ENCODE measurements around the gene FAM83G. TPM values are rescaled to one million over a fixed set of nuclear protein-coding genes. Genes with fewer than 3 reads are reported as not detected.

FAM83G gene
- total RNA-seq, 1 donor from 2014 or later = 12.9 TPM

GRCh38 chr17:18965530-18966236 lies 38.9 kb downstream of the FAM83G start:
- H3K27me3 Mint-ChIP-seq (ENCODE audit: low read depth, unreplicated experiment) = peaks cover 1% of the 10 kb centered on the region
- no peaks in the 10 kb centered on the region for H3K9me3 Mint-ChIP-seq (ENCODE audit: unreplicated experiment)
- Histone ChIP-seq H3K27me3 (ENCODE audit: insufficient read depth, low read length) (no peaks in the 10 kb centered on the region), H4K20me1 (ENCODE audit: insufficient read depth, low read length) (no peaks in the 10 kb centered on the region), H3K36me3 (ENCODE audit: insufficient read depth, low read length) (peaks cover 2% of the 10 kb centered on the region), H3K9me3 (ENCODE audit: insufficient read depth, low read depth, low read length) (no peaks in the 10 kb centered on the region), H3K4me2 (ENCODE audit: low read length) (no peak overlapping the region), H3K4me3 (ENCODE audit: insufficient read depth, low read depth, low read length) (no peak overlapping the region), H2AFZ (ENCODE audit: low read depth, low read length) (no peak overlapping the region), H3K4me1 (ENCODE audit: insufficient read depth, low read length) (peaks cover 27% of the 10 kb centered on the region), H3K27ac (ENCODE audit: low read depth, low read length) (no peak overlapping the region), H3K9ac (ENCODE audit: low read length) (no peak overlapping the region), H3K79me2 (ENCODE audit: insufficient read depth, low read length) (no peaks in the 10 kb centered on the region)
- TF ChIP-seq CTCF (IDR thresholded peaks at IDR 0.05; ENCODE audit: insufficient read depth, low read depth, low read length) (no peak), EZH2 (IDR thresholded peaks at IDR 0.05; ENCODE audit: insufficient read depth, low read length) (no peak)
- no peaks in the 10 kb centered on the region for H3K36me3 Mint-ChIP-seq (ENCODE audit: low read depth, unreplicated experiment)
- FAIRE-seq = no peak
- DNase-seq (ENCODE audit: low read depth) = no peak
- peaks cover 14% of the 10 kb centered on the region for H3K4me1 Mint-ChIP-seq (ENCODE audit: low read depth, unreplicated experiment)
- H3K27ac Mint-ChIP-seq (ENCODE audit: unreplicated experiment) = no peak overlapping the region
- H3K4me3 Mint-ChIP-seq (ENCODE audit: unreplicated experiment) = no peak overlapping the region

- Mint-ChIP-seq H3K4me1 (ENCODE audit: low read depth, unreplicated experiment) (peaks cover 14% of the 10 kb centered on the region), H3K27me3 (ENCODE audit: low read depth, unreplicated experiment) (peaks cover 7% of the 10 kb centered on the region), H3K9me3 (ENCODE audit: unreplicated experiment) (no peaks in the 10 kb centered on the region), H3K27ac (ENCODE audit: unreplicated experiment) (no peak overlapping the region), H3K36me3 (ENCODE audit: low read depth, unreplicated experiment) (no peaks in the 10 kb centered on the region), H3K4me3 (ENCODE audit: unreplicated experiment) (no peak overlapping the region)
- Histone ChIP-seq H3K27me3 (ENCODE audit: insufficient read depth, low read length) (no peaks in the 10 kb centered on the region), H3K4me3 (ENCODE audit: insufficient read depth, low read depth, low read length) (no peak overlapping the region), H3K79me2 (ENCODE audit: insufficient read depth, low read length) (no peaks in the 10 kb centered on the region), H3K4me2 (ENCODE audit: low read length) (no peak overlapping the region), H3K36me3 (ENCODE audit: insufficient read depth, low read length) (no peaks in the 10 kb centered on the region), H4K20me1 (ENCODE audit: insufficient read depth, low read length) (no peaks in the 10 kb centered on the region), H3K9ac (ENCODE audit: low read length) (no peak overlapping the region), H3K4me1 (ENCODE audit: insufficient read depth, low read length) (peaks cover 27% of the 10 kb centered on the region), H3K27ac (ENCODE audit: low read depth, low read length) (no peak overlapping the region), H3K9me3 (ENCODE audit: insufficient read depth, low read depth, low read length) (no peaks in the 10 kb centered on the region), H2AFZ (ENCODE audit: low read depth, low read length) (no peak overlapping the region)
- no peak for TF ChIP-seq EZH2 (IDR thresholded peaks at IDR 0.05; ENCODE audit: insufficient read depth, low read length)
- no peak for TF ChIP-seq CTCF (IDR thresholded peaks at IDR 0.05; ENCODE audit: insufficient read depth, low read depth, low read length)
- no peak for FAIRE-seq
- no peak for DNase-seq (ENCODE audit: low read depth)
These were observed 40.0 kb downstream of the FAM83G start for GRCh38 chr17:18964550-18964949.

- TF ChIP-seq EZH2 (IDR thresholded peaks at IDR 0.05; ENCODE audit: insufficient read depth, low read length) (no peak), CTCF (IDR thresholded peaks at IDR 0.05; ENCODE audit: insufficient read depth, low read depth, low read length) (no peak)
- no peaks in the 10 kb centered on the region for H3K27me3 ChIP-seq (ENCODE audit: insufficient read depth, low read length)
- H3K9me3 ChIP-seq (ENCODE audit: insufficient read depth, low read depth, low read length) = no peaks in the 10 kb centered on the region
- Mint-ChIP-seq H3K36me3 (ENCODE audit: low read depth, unreplicated experiment) (no peaks in the 10 kb centered on the region), H3K27ac (ENCODE audit: unreplicated experiment) (no peak overlapping the region), H3K27me3 (ENCODE audit: low read depth, unreplicated experiment) (peaks cover 7% of the 10 kb centered on the region), H3K4me1 (ENCODE audit: low read depth, unreplicated experiment) (peaks cover 14% of the 10 kb centered on the region), H3K4me3 (ENCODE audit: unreplicated experiment) (no peak overlapping the region), H3K9me3 (ENCODE audit: unreplicated experiment) (no peaks in the 10 kb centered on the region)
- no peak overlapping the region for H3K9ac ChIP-seq (ENCODE audit: low read length)
- H3K4me1 ChIP-seq (ENCODE audit: insufficient read depth, low read length) = peaks cover 31% of the 10 kb centered on the region
- H3K79me2 ChIP-seq (ENCODE audit: insufficient read depth, low read length) = no peaks in the 10 kb centered on the region
- DNase-seq (ENCODE audit: low read depth) (no peak), FAIRE-seq (no peak)
- H3K4me2 ChIP-seq (ENCODE audit: low read length) = no peak overlapping the region
- no peak overlapping the region for H3K4me3 ChIP-seq (ENCODE audit: insufficient read depth, low read depth, low read length)
- no peaks in the 10 kb centered on the region for H3K36me3 ChIP-seq (ENCODE audit: insufficient read depth, low read length)
- H3K27ac ChIP-seq (ENCODE audit: low read depth, low read length) = no peak overlapping the region
- H4K20me1 ChIP-seq (ENCODE audit: insufficient read depth, low read length) = no peaks in the 10 kb centered on the region
- no peak overlapping the region for H2AFZ ChIP-seq (ENCODE audit: low read depth, low read length)
These were observed 40.6 kb downstream of the FAM83G start for GRCh38 chr17:18964018-18964351.

Data from astrocyte (in vitro differentiated cells and primary cell).